Measurements from ENCODE around the gene SGPP2.
"Not testable (repeated sequence)": the region's sequence is repeated elsewhere in the genome, so short reads cannot be mapped to it uniquely, and the experiment has no call there.

Gene SGPP2, protein sequence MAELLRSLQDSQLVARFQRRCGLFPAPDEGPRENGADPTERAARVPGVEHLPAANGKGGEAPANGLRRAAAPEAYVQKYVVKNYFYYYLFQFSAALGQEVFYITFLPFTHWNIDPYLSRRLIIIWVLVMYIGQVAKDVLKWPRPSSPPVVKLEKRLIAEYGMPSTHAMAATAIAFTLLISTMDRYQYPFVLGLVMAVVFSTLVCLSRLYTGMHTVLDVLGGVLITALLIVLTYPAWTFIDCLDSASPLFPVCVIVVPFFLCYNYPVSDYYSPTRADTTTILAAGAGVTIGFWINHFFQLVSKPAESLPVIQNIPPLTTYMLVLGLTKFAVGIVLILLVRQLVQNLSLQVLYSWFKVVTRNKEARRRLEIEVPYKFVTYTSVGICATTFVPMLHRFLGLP

GRCh38 chr2:222424276-222424728 is at the start of gene SGPP2:
SGPP2 (plus strand) TSS chr2:222424543; CDS start chr2:222424603, 60 bp downstream.
- DNase-seq (ENCODE audit: low read depth in 2 of 2, low spot score in 1 of 2): no peak

- no peak for DNase-seq (ENCODE audit: low read depth in 2 of 2, low spot score in 1 of 2)
These were observed 48.5 kb upstream of the SGPP2 start for GRCh38 chr2:222375798-222376197.

DNA sequence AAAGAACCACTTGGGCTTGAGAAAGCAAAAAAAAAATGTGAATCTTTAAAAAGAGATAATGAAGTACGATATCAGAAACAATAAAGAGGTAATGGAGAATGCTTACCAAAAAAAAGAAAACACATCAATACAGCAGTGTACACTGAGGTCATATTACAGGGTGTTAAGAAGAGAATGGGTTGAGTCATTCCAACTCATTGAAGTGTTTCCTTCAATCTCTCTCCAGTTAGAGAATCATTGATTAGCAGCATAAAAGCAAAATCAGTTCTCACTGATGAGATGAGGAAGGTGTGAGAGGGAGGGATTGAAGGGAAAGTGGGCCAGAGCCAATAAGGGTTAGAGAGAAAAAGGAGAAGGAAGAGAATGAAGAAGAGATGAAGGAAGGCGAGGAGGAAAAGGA is 43.9 kb upstream of the SGPP2 start:
- no peak for DNase-seq (ENCODE audit: low read depth in 2 of 2, low spot score in 1 of 2)

DNA sequence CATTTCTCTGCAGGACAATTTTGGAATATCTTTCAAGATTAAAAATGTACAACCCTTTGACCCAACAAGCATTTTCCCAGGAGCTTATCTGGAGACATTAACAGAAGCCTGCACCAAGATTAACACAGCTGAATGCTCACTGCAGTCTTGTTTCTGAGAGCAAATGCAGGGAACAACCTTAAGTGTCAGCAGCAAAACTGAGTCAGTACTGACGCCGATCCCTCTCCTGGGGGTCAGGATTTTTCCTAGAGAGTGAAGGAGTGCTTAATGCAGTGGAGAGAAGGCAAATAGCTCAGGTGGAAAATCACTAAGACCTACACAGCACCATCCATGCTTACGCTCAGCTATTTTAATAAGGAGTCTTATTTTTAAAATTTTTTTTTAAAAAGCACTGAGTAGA is 42.8 kb upstream of the SGPP2 start:
- DNase-seq (ENCODE audit: low read depth in 2 of 2, low spot score in 1 of 2): no peak

DNA sequence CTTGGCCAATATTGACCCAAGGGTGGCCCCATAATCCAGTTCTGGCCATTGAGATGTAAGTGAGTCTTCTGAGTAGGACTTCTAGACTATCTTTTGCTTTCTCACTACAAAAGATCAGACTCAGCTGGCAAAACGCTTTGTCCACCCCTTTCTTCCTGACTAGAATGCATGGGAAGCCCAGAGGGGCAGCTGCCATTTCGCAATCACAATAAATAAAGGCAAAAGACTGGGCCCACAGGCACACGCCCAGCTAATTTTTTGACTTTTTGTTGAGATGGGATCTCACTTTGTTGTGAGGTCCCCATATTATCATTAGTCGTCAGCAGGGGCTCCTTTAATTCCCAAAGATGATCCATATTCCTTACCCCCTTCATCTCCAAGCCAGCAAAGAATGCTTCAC is 41.1 kb upstream of the SGPP2 start:
- no peak for DNase-seq (ENCODE audit: low read depth in 2 of 2, low spot score in 1 of 2)

DNA sequence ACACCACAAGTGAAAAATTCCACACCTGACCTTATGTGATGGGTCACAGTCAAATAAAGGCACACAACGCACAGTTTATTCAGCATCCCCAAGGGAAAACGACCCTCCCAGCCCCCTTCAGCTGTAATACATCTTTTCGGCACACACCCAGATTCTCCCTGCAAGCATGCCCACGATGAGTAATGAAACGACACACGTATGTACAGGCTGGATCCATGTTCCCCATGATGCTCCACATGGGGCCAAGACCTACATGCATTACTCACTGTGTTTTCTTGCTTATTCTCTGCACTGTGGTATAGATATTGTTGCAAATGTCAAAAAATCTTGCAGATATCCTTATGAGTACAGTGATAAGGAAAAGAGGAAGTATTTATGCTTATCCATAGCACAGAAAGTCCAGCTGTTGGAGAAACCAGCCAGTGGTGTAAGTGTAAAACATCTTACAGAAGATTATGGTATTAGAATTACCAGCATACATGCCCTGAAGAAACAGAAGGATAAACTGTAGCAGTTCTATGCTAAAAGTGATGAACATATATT is 32.5 kb upstream of the SGPP2 start:
- no peak for DNase-seq (ENCODE audit: low read depth in 2 of 2, low spot score in 1 of 2)

DNA sequence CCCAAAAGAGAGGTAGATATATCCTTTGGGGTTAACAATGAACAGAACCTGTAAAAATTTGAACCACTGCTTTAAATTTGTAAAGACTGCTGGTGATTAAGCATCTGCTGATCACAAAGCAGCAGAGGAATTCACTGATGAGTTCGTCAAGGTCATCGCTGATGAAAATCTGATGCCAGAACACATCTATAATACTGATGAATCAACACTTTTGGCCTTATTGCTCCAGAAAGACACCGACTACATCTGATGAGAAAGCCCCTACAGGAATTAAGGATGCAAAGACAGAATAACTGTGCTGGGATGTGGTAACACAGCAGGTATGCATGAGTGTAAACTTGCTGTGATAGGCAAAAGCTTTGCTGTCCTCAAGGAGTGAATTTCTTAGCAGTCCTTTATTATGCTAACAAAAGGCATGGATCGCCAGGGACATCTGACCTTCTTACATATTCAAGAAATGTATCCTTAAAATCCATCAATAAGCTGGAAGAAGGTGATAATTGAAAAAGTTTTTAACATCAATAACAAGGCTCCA is 30.5 kb upstream of the SGPP2 start:
- no peak for DNase-seq (ENCODE audit: low read depth in 2 of 2, low spot score in 1 of 2)

GRCh38 chr2:222398446-222398885 is 25.9 kb upstream of the SGPP2 start:
- DNase-seq (ENCODE audit: low read depth in 2 of 2, low spot score in 1 of 2): no peak

- no peak for DNase-seq (ENCODE audit: low read depth in 2 of 2, low spot score in 1 of 2)
These were observed 25.1 kb upstream of the SGPP2 start for GRCh38 chr2:222399038-222399783.

- no peak for DNase-seq (ENCODE audit: low read depth in 2 of 2, low spot score in 1 of 2)
These were observed 20.0 kb upstream of the SGPP2 start for GRCh38 chr2:222404151-222404905.

DNA sequence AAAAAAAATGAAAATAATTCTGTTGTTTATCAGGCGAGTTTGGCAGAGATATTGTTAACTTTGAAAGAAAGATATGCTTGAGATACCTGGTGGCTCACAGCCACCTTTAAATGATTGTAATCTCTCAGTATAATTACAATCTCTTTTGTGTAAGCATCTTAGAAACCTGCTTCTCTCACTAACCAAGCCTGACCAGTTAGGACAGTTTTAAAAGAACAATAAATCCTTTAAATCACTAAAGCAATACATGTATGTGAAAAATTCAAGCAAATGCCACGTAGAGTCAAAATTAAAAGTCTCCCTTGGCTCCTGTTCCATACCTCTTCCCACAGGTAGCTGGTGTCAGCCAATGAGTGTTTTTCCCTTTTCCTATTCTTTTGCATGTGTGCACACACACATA is 15.7 kb upstream of the SGPP2 start:
- no peak for DNase-seq (ENCODE audit: low read depth in 2 of 2, low spot score in 1 of 2)

- no peak for DNase-seq (ENCODE audit: low read depth in 2 of 2, low spot score in 1 of 2)
These were observed 13.8 kb upstream of the SGPP2 start for GRCh38 chr2:222410534-222410933.

DNA sequence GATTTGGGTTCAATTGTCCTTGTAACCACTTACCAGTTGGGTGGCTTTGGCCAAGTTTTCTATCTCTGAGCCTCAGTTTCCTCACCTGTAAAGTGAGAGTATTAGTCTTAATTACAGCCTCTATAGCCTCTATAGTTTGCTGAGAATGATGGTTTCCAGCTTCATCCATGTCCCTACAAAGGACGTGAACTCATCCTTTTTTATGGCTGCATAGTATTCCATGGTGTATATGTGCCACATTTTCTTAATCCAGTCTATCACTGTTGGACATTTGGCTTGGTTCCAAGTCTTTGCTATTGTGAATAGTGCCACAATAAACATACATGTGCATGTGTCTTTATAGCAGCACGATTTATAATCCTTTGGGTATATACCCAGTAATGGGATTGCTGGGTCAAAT is 12.0 kb upstream of the SGPP2 start:
- not testable (repeated sequence) for DNase-seq (ENCODE audit: low read depth in 2 of 2, low spot score in 1 of 2)

DNA sequence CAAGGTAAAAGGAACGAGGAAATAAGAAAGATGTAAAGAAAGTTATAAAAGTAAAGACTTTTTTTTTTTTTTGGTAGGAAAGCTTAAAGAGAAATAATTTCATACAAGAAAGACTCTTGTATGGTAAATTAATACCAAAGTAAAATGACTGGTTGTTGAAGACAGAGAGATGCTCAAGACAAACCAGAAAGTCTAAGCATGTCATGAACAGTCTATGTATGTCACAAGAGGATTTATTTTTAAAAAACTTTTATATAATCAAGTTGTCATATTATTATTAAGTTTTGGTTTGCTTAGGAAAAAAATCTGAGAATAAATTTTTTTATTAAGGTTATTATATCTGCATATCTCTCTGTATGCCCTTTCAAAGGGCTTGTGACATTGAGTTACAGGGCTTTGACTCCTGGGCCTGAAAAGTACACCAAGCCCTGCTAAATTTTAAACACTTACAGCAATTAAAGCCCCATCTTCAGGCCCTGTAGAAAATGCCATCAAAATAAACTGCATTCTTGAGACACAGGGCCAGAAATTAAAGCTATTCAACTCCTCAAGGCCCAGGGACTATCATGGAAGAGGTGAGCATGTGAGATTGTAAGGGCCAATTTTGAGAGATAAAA is 10.9 kb upstream of the SGPP2 start:
- no peak for DNase-seq (ENCODE audit: low read depth in 2 of 2, low spot score in 1 of 2)

DNA sequence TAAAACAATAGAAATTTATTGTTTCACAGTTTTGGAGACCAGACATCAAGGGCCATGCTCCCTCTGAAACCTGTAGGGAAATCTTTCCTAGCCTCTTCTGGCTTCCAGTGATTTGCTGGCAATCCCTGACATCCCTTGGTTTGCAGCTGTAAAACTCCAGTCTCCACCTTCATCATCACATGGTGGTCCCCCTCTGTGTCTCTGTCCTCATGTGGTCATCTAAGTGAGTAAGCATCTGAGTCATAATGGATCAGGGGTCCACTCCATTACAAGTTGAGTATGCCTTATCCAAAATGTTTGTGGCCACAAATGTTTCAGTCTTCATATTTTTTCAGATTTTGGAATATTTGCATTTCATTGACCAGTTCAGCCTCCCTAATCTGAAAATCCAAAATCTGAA is 5.6 kb upstream of the SGPP2 start:
- DNase-seq (ENCODE audit: low read depth in 2 of 2, low spot score in 1 of 2): no peak

DNA sequence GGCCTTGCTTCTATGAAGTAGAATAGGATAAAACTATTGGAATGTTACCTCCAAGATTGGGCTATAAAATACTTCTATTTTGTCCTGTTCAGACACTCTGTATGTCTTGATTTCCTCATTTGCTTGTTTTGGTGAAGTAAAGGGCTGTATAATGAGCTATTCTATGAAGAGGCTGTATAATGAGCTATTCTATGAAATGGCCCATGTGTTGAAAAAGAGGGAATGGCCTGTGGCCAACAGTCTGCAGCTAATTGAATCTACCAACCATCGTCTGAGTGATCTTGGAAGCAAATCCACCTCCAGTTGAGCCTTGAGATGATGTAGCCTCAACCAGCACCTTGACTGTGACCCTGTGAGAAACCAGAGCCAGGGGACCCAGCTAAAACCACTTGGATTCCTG is 3.8 kb upstream of the SGPP2 start:
- no peak for DNase-seq (ENCODE audit: low read depth in 2 of 2, low spot score in 1 of 2)

- no peak for DNase-seq (ENCODE audit: low read depth in 2 of 2, low spot score in 1 of 2)
These were observed 2.7 kb upstream of the SGPP2 start for GRCh38 chr2:222421626-222422025.

DNA sequence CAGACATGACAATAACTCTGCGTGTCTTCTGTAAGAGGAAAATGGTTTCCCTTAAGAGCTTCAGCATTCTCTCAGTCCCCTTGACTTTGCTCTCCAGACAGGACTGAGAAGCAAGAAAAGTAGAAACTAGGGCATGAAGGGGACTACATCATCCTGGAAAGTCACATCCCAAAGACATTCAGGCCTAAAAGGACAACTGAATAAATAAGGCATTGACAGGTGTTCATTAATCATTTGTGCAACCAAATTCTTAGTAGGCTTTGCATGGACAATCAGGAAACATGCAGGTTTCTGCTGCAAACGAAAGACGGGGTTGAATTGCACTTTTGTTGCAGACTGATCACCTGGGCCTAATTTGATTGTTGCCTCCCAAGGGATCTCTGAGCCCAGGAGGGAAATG is 1.2 kb upstream of the SGPP2 start:
- no peak for DNase-seq (ENCODE audit: low read depth in 2 of 2, low spot score in 1 of 2)

DNA sequence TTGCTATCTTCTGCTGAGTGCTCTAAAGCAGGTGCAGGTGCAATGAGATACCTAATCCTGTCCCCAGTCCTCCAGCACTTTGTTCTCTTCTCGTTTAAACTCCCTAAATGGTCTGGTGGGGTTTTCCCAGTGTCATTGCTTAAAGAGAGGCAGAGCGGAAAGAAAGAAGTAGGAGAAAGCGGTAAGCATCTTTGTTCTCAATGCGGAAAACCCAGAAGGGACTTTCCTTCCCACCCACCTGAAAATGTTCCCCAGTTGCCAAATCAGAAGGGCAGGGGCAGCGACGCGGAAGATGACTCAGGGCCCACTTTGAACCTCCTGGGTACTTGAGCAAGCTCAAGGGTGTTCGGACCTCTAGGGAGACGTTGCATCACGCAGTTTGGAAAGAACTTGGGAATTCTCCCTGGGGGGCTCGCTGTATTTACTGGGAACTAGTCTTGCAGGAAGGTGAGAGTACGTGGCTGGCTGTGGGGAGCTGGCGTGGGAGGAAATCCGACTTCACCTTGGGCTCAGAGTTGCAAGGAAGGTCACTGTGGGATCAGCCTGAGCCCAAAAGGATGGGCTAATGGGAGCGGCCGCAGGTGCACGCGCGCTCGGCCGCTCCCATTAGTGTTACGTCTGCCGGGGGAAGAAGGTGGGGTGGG is 589 bp upstream of the SGPP2 start:
- no peak for DNase-seq (ENCODE audit: low read depth in 2 of 2, low spot score in 1 of 2)

Measured in stimulated activated CD8-positive, alpha-beta memory T cell treated with anti-CD3 and anti-CD28 coated beads, Interleukin-4, amount 100 ng/mL, for 1 hour (primary cell).